GM23338 (cell line): Measurements from ENCODE around the gene ZNF277. TPM values are rescaled to one million over a fixed set of nuclear protein-coding genes. Genes with fewer than 3 reads are reported as not detected.
A peak's percentile ranks its signal among the peaks of the same experiment; 100 is the strongest.

Experiments
- ATAC-seq: fragments of 200-7000 bp; cut with Tn5 transposase; 3 replicates; pipeline ENCODE4 v1.9.1; 2020
- DNase-seq: peaks from one replicate; pipeline ENCODE4 v3.0.0-alpha.2; 2015; ENCODE audit warnings: low spot score
- H2AFZ ChIP-seq: fragments of 200-600 bp; sonication (generic); 2 replicates; pipeline ENCODE4 v1.8.0; 2016; ENCODE audit warnings: antibody characterized with exemption, mild to moderate bottlenecking, moderate library complexity
- H3F3A ChIP-seq: fragments of 200-600 bp; sonication (generic); replicated peaks from 2 replicates; pipeline ENCODE4 v1.8.0; 2017; ENCODE audit warnings: antibody characterized with exemption, mixed run types, low read depth
- H3K27ac ChIP-seq: fragments of 200-600 bp; sonication (generic); 2 replicates; pipeline ENCODE4 v1.6.1; 2016; ENCODE audit warnings: low read depth
- H3K27me3 ChIP-seq: fragments of 200-600 bp; sonication (generic); 2 replicates; pipeline ENCODE4 v1.8.0; 2016; ENCODE audit warnings: mild to moderate bottlenecking, mixed run types, moderate library complexity; ENCODE audit not compliant: insufficient read depth
- H3K36me3 ChIP-seq: fragments of 200-600 bp; sonication (generic); 2 replicates; pipeline ENCODE4 v1.8.0; 2016; ENCODE audit warnings: mild to moderate bottlenecking; ENCODE audit not compliant: insufficient read depth
- H3K4me1 ChIP-seq: fragments of 200-600 bp; sonication (generic); 2 replicates; pipeline ENCODE4 v1.8.0; 2016; ENCODE audit warnings: mild to moderate bottlenecking, moderate library complexity; ENCODE audit not compliant: insufficient read depth
- H3K4me2 ChIP-seq: fragments of 200-600 bp; sonication (generic); 2 replicates; pipeline ENCODE4 v1.7.1; 2017; ENCODE audit warnings: mixed run types
- H3K4me3 ChIP-seq: fragments of 200-600 bp; sonication (generic); 2 replicates; pipeline ENCODE4 v1.6.1; 2016; ENCODE audit warnings: mixed run types
- H3K79me2 ChIP-seq: fragments of 200-600 bp; sonication (generic); replicated peaks from 2 replicates; pipeline ENCODE4 v1.8.0; 2017; ENCODE audit warnings: mild to moderate bottlenecking; ENCODE audit not compliant: insufficient read depth
- H3K9me2 ChIP-seq: fragments of 200-600 bp; sonication (generic); 2 replicates; pipeline ENCODE4 v1.8.0; 2017; ENCODE audit not compliant: insufficient read depth
- H4K20me1 ChIP-seq: fragments of 200-600 bp; sonication (generic); replicated peaks from 2 replicates; pipeline ENCODE4 v1.8.0; 2017; ENCODE audit warnings: mild to moderate bottlenecking; ENCODE audit not compliant: insufficient read depth
- H3K27ac Mint-ChIP-seq: 2 replicates; pipeline ENCODE4 v1.8.0; 2020; ENCODE audit warnings: inconsistent platforms, mild to moderate bottlenecking, moderate library complexity, mixed read lengths
- H3K27me3 Mint-ChIP-seq: 3 replicates; pipeline ENCODE4 v1.8.0; 2022; ENCODE audit warnings: low read depth, mild to moderate bottlenecking, moderate library complexity, mixed read lengths, inconsistent platforms; ENCODE audit not compliant: insufficient read depth, poor library complexity
- H3K36me3 Mint-ChIP-seq: 3 replicates; pipeline ENCODE4 v1.8.0; 2021; ENCODE audit warnings: low read depth, mild to moderate bottlenecking, inconsistent platforms, moderate library complexity, mixed read lengths
- H3K4me1 Mint-ChIP-seq: 3 replicates; pipeline ENCODE4 v1.8.0; 2020; ENCODE audit warnings: mild to moderate bottlenecking, inconsistent platforms, mixed read lengths
- H3K4me3 Mint-ChIP-seq: 3 replicates; pipeline ENCODE4 v1.8.0; 2021; ENCODE audit warnings: moderate library complexity, mild to moderate bottlenecking, inconsistent platforms, mixed read lengths
- H3K9me3 Mint-ChIP-seq: 3 replicates; pipeline ENCODE4 v1.8.0; 2020; ENCODE audit warnings: moderate library complexity, mild to moderate bottlenecking, inconsistent platforms, mixed read lengths
- CREB1 ChIP-seq: fragments of 250-450 bp; sonication (Bioruptor Pico); IDR thresholded peaks from 2 replicates; pipeline ENCODE4 v1.5.0; 2020; ENCODE audit warnings: low read depth, mild to moderate bottlenecking, moderate library complexity
- ETS1 ChIP-seq: IDR thresholded peaks from 2 replicates; pipeline ENCODE4 v1.6.1; 2016; ENCODE audit warnings: antibody characterized with exemption
- EZH2 ChIP-seq: fragments of 200-600 bp; sonication (generic); IDR thresholded peaks from one replicate; pipeline ENCODE4 v1.8.0; 2017; ENCODE audit warnings: antibody characterized with exemption, mild to moderate bottlenecking, low read depth; ENCODE audit not compliant: unreplicated experiment
- EZH2phosphoT487 ChIP-seq: fragments of 200-600 bp; sonication (generic); IDR thresholded peaks from one replicate; pipeline ENCODE4 v1.8.1; 2018; ENCODE audit warnings: antibody characterized with exemption; ENCODE audit not compliant: unreplicated experiment
- JUNB ChIP-seq: IDR thresholded peaks from one replicate; pipeline ENCODE4 v1.6.1; 2016; ENCODE audit warnings: antibody characterized with exemption; ENCODE audit not compliant: unreplicated experiment
- NANOG ChIP-seq: IDR thresholded peaks from 2 replicates; pipeline ENCODE4 v1.6.1; 2016; ENCODE audit warnings: antibody characterized with exemption, borderline replicate concordance
- POLR2AphosphoS5 ChIP-seq: IDR thresholded peaks from 2 replicates; pipeline ENCODE4 v1.6.1; 2016; ENCODE audit warnings: antibody characterized with exemption, low read depth
- STAT1 ChIP-seq: IDR thresholded peaks from one replicate; pipeline ENCODE4 v1.6.1; 2016; ENCODE audit warnings: antibody characterized with exemption; ENCODE audit not compliant: unreplicated experiment
- ZNF114 ChIP-seq: fragments of 250-450 bp; sonication (Bioruptor Pico); IDR thresholded peaks from 2 replicates; pipeline ENCODE4 v1.5.0; 2020; ENCODE audit warnings: mild to moderate bottlenecking, moderate library complexity
- ZNF331 ChIP-seq: fragments of 250-450 bp; sonication (Bioruptor Pico); IDR thresholded peaks from 2 replicates; pipeline ENCODE4 v1.5.0; 2020; ENCODE audit warnings: low read depth, mild to moderate bottlenecking, moderate library complexity
- polyA plus RNA-seq: library from polyadenylated mRNA; unstranded; fragments of >200 nt; fragmentation: Nextera tagmentation; extraction: Ambion mirVana; gene quantifications from 2 replicates; pipeline ENCODE4 v1.2.1, GENCODE V29; 2016
- total RNA-seq: library from RNA; depleted of rRNA; stranded (reverse); fragments of >200 nt; shearing (Covaris generic); gene quantifications from 2 replicates; pipeline ENCODE4 v1.2.3, GENCODE V29; 2014
- TF ChIP-seq, protein P1 (sequence below), 2 experiments: fragments of 200-600 bp in 1 of 2; sonication (generic) in 1 of 2; conservative IDR thresholded peaks; 2 replicates each; pipeline versions ENCODE4 v1.5.1 to v1.6.1; 2016 to 2017; ENCODE audit warnings: antibody characterized with exemption in 2 of 2, low read depth in 2 of 2, mild to moderate bottlenecking in 2 of 2, moderate library complexity in 1 of 2

ZNF277 gene
- total and polyA plus RNA-seq, 2 experiments from 2014 or later = 25.4 to 28.9 TPM

- Mint-ChIP-seq H3K9me3 (no peaks in the 10 kb centered on the region; the same call in 1 of the 3 replicates), H3K27ac (peak overlapping the region; percentile 72), H3K27me3 (peaks cover 6% of the 10 kb centered on the region), H3K4me1 (peaks cover 21% of the 10 kb centered on the region), H3K4me3 (peak overlapping the region; percentile 99), H3K36me3 (no peaks in the 10 kb centered on the region; the same call in 1 of the 3 replicates)
- Histone ChIP-seq H2AFZ (peak overlapping the region; percentile 88), H3K9me2 (no peaks in the 10 kb centered on the region), H3K4me2 (peak overlapping the region; percentile 92), H3K27ac (0 out of 2 replicates have a peak overlapping the region, but pooled peaks have one; percentile 10), H3K79me2 (peaks cover 90% of the 10 kb centered on the region), H3K27me3 (no peaks in the 10 kb centered on the region), H3K36me3 (no peaks in the 10 kb centered on the region), H3K4me3 (peak overlapping the region; percentile 86), H4K20me1 (peaks cover 14% of the 10 kb centered on the region), H3K4me1 (peaks cover 33% of the 10 kb centered on the region), H3F3A (no peaks in the 10 kb centered on the region)
- TF ChIP-seq JUNB (no peak), CREB1 (CRISPR knock-in tag) (peak; percentile 24; the same call in 1 of the 2 replicates)
- ATAC-seq = peak; percentile 55
- DNase-seq = peak; percentile 85
Observed at GRCh38 chr7:112205343-112206237, 905 bp upstream of the ZNF277 start.

- H3K36me3 Mint-ChIP-seq = no peaks in the 10 kb centered on the region; the same call in 2 of the 3 replicates
- Histone ChIP-seq H2AFZ (peak overlapping the region; percentile 77), H3K4me2 (peak overlapping the region; percentile 93), H3K27me3 (no peaks in the 10 kb centered on the region), H4K20me1 (peaks cover 21% of the 10 kb centered on the region), H3K9me2 (no peaks in the 10 kb centered on the region), H3K4me1 (peaks cover 42% of the 10 kb centered on the region), H3K79me2 (peaks cover 90% of the 10 kb centered on the region), H3F3A (no peaks in the 10 kb centered on the region), H3K27ac (peak overlapping the region; percentile 56; the same call in 1 of the 2 replicates), H3K4me3 (peak overlapping the region; percentile 86), H3K36me3 (no peaks in the 10 kb centered on the region)
- ATAC-seq (no peak), DNase-seq (no peak)
- H3K4me1 Mint-ChIP-seq = peaks cover 31% of the 10 kb centered on the region
- peak overlapping the region; percentile 99 for H3K4me3 Mint-ChIP-seq
- no peak for TF ChIP-seq STAT1
- no peak for TF ChIP-seq ZNF114 (CRISPR knock-in tag)
- TF ChIP-seq ZNF331 = no peak
- TF ChIP-seq POLR2AphosphoS5 = no peak
- TF ChIP-seq EZH2phosphoT487 = no peak
- no peak for TF ChIP-seq NANOG
- no peak for TF ChIP-seq CREB1 (CRISPR knock-in tag)
- H3K9me3 Mint-ChIP-seq = no peaks in the 10 kb centered on the region; the same call in 2 of the 3 replicates
- peaks cover 6% of the 10 kb centered on the region for H3K27me3 Mint-ChIP-seq
- H3K27ac Mint-ChIP-seq = peak overlapping the region; percentile 93
Observed at GRCh38 chr7:112206991-112207592, 597 bp downstream of the ZNF277 start.

DNA sequence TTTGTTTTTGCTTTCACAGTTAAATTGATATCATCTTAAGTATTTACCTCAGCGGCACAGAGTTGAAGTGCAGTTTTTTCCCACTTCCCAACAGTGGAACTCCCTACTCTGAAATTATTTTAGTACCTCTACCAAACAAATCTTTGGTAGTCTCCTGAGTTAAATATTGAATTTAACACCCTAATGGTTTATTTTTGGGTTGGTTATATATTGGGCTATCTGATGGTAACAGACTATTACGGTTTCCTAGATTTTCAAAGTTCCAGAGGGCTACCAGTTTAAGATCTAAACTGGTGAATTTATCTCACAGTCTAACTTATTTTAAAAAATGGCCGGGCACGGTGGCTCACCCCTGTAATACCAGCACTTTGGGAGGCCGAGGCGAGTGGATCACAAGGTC lies 1.3 kb downstream of the ZNF277 start:
- no peaks in the 10 kb centered on the region; the same call in 2 of the 3 replicates for H3K36me3 Mint-ChIP-seq
- TF ChIP-seq EZH2 = no peak
- no peak for TF ChIP-seq JUNB
- no peak for TF ChIP-seq ZNF114 (CRISPR knock-in tag)
- no peak for TF ChIP-seq STAT1
- TF ChIP-seq POLR2AphosphoS5 = no peak
- TF ChIP-seq, protein P1, sequence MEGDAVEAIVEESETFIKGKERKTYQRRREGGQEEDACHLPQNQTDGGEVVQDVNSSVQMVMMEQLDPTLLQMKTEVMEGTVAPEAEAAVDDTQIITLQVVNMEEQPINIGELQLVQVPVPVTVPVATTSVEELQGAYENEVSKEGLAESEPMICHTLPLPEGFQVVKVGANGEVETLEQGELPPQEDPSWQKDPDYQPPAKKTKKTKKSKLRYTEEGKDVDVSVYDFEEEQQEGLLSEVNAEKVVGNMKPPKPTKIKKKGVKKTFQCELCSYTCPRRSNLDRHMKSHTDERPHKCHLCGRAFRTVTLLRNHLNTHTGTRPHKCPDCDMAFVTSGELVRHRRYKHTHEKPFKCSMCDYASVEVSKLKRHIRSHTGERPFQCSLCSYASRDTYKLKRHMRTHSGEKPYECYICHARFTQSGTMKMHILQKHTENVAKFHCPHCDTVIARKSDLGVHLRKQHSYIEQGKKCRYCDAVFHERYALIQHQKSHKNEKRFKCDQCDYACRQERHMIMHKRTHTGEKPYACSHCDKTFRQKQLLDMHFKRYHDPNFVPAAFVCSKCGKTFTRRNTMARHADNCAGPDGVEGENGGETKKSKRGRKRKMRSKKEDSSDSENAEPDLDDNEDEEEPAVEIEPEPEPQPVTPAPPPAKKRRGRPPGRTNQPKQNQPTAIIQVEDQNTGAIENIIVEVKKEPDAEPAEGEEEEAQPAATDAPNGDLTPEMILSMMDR (conservative IDR thresholded peaks at IDR 0.05; ENCODE audit: low read depth in 2 of 2) = no peak
- TF ChIP-seq CREB1 (CRISPR knock-in tag) = no peak
- no peak for TF ChIP-seq ETS1
- TF ChIP-seq NANOG = no peak
- TF ChIP-seq EZH2phosphoT487 = no peak
- no peak for TF ChIP-seq ZNF331

More for the DNA sequence above, 1.3 kb downstream of the ZNF277 start:
- Mint-ChIP-seq H3K27ac (no peak overlapping the region), H3K9me3 (no peaks in the 10 kb centered on the region; the same call in 2 of the 3 replicates), H3K4me1 (peaks cover 33% of the 10 kb centered on the region), H3K4me3 (peak overlapping the region; percentile 99), H3K27me3 (peaks cover 6% of the 10 kb centered on the region)
- peaks cover 23% of the 10 kb centered on the region for H4K20me1 ChIP-seq
- peak overlapping the region; percentile 93 for H3K4me2 ChIP-seq
- no peak for ATAC-seq
- H3K79me2 ChIP-seq = peaks cover 90% of the 10 kb centered on the region
- peak overlapping the region; percentile 86 for H3K4me3 ChIP-seq
- no peaks in the 10 kb centered on the region for H3K9me2 ChIP-seq
- H3K4me1 ChIP-seq = peaks cover 43% of the 10 kb centered on the region
- no peaks in the 10 kb centered on the region for H3K36me3 ChIP-seq
- no peaks in the 10 kb centered on the region for H3K27me3 ChIP-seq
- H3F3A ChIP-seq = no peaks in the 10 kb centered on the region
- H3K27ac ChIP-seq = no peak overlapping the region
- H2AFZ ChIP-seq = no peak overlapping the region
- no peak for DNase-seq
